HepG2 (cell line): ENCODE results near the gene CCNQ. TPM values are rescaled to one million over a fixed set of nuclear protein-coding genes. Genes with fewer than 3 reads are reported as not detected.

Experiments used
- CHCHD3 ChIP-seq: sonication (generic); formaldehyde crosslinking; IDR thresholded peaks from 2 replicates; pipeline ENCODE4 v1.8.0; 2022; ENCODE audit warnings: mild to moderate bottlenecking, missing genetic modification reagents, moderate library complexity
- FOXP1 ChIP-seq, 2 experiments: fragments of 450-650 bp in 1 of 2; IDR thresholded peaks; 2 replicates each; pipeline ENCODE4 v1.6.1; 2017 to 2018; ENCODE audit warnings: antibody characterized with exemption in 1 of 2
- HHEX ChIP-seq: IDR thresholded peaks from 2 replicates; pipeline ENCODE4 v1.6.1; 2016; ENCODE audit warnings: control low read depth
- HNF1A ChIP-seq, 2 experiments: sonication (generic) in 1 of 2; formaldehyde crosslinking in 1 of 2; IDR thresholded peaks; 2 replicates each; pipeline versions ENCODE4 v1.4.0 to v1.6.1; 2016 to 2020; ENCODE audit warnings: borderline replicate concordance in 1 of 2, low read depth in 1 of 2, mild to moderate bottlenecking in 1 of 2, missing genetic modification reagents in 1 of 2
- KAT8 ChIP-seq: IDR thresholded peaks from 2 replicates; pipeline ENCODE4 v1.6.1; 2016; ENCODE audit warnings: missing genetic modification reagents, missing compliant biosample characterization
- MEIS1 ChIP-seq: sonication (generic); formaldehyde crosslinking; IDR thresholded peaks from 2 replicates; pipeline ENCODE4 v1.9.0; 2021; ENCODE audit warnings: mild to moderate bottlenecking, missing genetic modification reagents, moderate library complexity, borderline replicate concordance
- SNAPC4 ChIP-seq: sonication (generic); formaldehyde crosslinking; IDR thresholded peaks from 2 replicates; pipeline ENCODE4 v1.4.0; 2020; ENCODE audit warnings: mild to moderate bottlenecking, missing genetic modification reagents
- THYN1 ChIP-seq: sonication (generic); formaldehyde crosslinking; IDR thresholded peaks from 2 replicates; pipeline ENCODE4 v1.8.1; 2023; ENCODE audit warnings: low read depth, mild to moderate bottlenecking, moderate library complexity, missing genetic modification reagents, borderline replicate concordance
- ZNF280B ChIP-seq: sonication (generic); formaldehyde crosslinking; IDR thresholded peaks from 2 replicates; pipeline ENCODE4 v1.5.0; 2020; ENCODE audit warnings: missing genetic modification reagents, mild to moderate bottlenecking, borderline replicate concordance
- ZNF530 ChIP-seq: sonication (generic); formaldehyde crosslinking; IDR thresholded peaks from 2 replicates; pipeline ENCODE4 v1.5.0; 2020; ENCODE audit warnings: low read depth, mild to moderate bottlenecking, missing genetic modification reagents
- ZNF770 ChIP-seq: sonication (generic); formaldehyde crosslinking; IDR thresholded peaks from 2 replicates; pipeline ENCODE4 v1.5.0; 2020; ENCODE audit warnings: mild to moderate bottlenecking, missing genetic modification reagents
- ZNF775 ChIP-seq: sonication (generic); formaldehyde crosslinking; IDR thresholded peaks from 2 replicates; pipeline ENCODE4 v1.4.0; 2020; ENCODE audit warnings: missing genetic modification reagents, mild to moderate bottlenecking, moderate library complexity, borderline replicate concordance
- ZSCAN9 ChIP-seq: IDR thresholded peaks from 2 replicates; pipeline ENCODE4 v1.6.1; 2016; ENCODE audit warnings: borderline replicate concordance
- polyA plus RNA-seq, 8 experiments: library from polyadenylated mRNA; depleted of rRNA in 3 of 8; stranded (reverse) in 7 of 8; unstranded in 1 of 8; fragments of >200 nt; fragmentation: Illumina TruSeq in 4 of 8; extraction: Trizol in 4 of 8; gene quantifications; 2 replicates each; pipeline versions ENCODE4 v1.2.1 to v1.2.3, GENCODE V29; 2011 to 2016; ENCODE audit warnings: low read depth in 4 of 8, missing spikeins in 1 of 8, mixed read lengths in 1 of 8; ENCODE audit not compliant: insufficient read depth in 1 of 8
- total RNA-seq, 5 experiments: library from RNA; depleted of rRNA; stranded (reverse); fragments of >200 nt; fragmentation: Illumina TruSeq; extraction: Trizol; gene quantifications; 2 replicates each; pipeline ENCODE4 v1.2.3, GENCODE V29; 2016; ENCODE audit warnings: low read depth in 1 of 5

CCNQ gene
- total and polyA plus RNA-seq, 2 of the 13 experiments (the other 11 are each of a cell fraction or from before 2014, with no cell fraction given): 15.0 to 25.5 TPM

GRCh38 chrX:153609917-153610835 is 11.2 kb upstream of the CCNQ start (continued):
- TF ChIP-seq ZSCAN9 (CRISPR knock-in tag) (peak; percentile 49; the same call in 1 of the 2 replicates), ZNF530 (CRISPR knock-in tag) (no peak), HHEX (CRISPR knock-in tag) (no peak), ZNF775 (no peak), FOXP1 (IDR thresholded peaks at IDR 0.05) (no peak), FOXP1 (CRISPR knock-in tag; IDR thresholded peaks at IDR 0.05) (no peak), MEIS1 (CRISPR knock-in tag) (no peak), ZNF770 (no peak), THYN1 (CRISPR knock-in tag) (no peak), HNF1A (IDR thresholded peaks at IDR 0.05; ENCODE audit: low read depth) (no peak), HNF1A (CRISPR knock-in tag; IDR thresholded peaks at IDR 0.05; ENCODE audit: borderline replicate concordance) (no peak), SNAPC4 (CRISPR knock-in tag) (no peak), ZNF280B (no peak), CHCHD3 (CRISPR knock-in tag) (no peak), KAT8 (no peak)
